Mucosa of gallbladder (tissue), 1 donor: ENCODE results near the gene PID1. TPM values are rescaled to one million over a fixed set of nuclear protein-coding genes. Genes with fewer than 3 reads are reported as not detected.
A peak's percentile ranks its signal among the peaks of the same experiment; 100 is the strongest.

ENCODE experiments used
- DNase-seq: peaks from one replicate; pipeline ENCODE4 v3.0.0-alpha.2; 2020; ENCODE audit warnings: low spot score
- total RNA-seq: library from RNA; stranded (reverse); gene quantifications from one replicate; pipeline ENCODE4 v1.2.1, GENCODE V29; 2021
- donor health status: DM: no; HTN: no; CAD: no.

Gene PID1
- 17.1 TPM for total RNA-seq

DNA sequence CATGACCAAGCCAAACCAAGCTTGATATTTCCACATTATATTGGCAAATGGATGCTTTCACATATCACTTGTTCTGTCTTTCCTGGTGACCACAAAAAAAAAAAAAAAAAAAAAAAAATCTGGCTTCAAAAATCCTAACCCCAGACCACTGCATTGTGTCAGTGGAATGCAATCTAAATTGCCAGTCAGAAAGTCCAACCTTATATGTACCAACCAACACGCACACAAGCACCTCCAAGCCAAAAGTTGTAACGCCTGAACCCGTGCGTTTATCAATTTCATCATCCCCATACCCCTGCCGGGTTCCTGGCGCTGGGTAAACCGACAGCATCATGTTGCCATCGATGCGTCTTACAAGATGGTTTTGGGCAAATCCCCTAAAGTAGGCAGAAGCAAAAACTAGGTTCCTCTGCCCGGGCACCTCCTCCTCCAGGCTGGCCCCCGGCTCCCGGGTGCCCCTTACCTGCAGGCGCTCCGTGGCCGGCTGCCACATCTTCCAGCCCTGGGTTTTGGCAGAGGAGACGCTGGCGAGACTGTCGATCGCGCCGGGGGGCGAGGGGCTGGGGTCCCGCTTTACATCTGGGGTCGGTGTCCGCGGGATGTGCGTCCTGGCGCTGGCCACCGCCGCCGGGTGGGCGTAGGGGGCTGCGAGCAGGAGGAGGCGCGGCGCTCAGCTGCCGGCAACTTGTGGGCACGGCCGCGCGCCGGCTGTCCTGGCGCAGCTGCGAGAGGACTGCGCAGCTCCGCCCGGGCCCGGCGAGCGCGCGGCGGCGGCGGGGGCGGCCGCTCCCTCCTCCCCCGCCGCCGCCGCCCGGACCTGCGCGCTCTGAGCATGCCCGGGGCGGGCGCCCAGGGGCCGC is at the start of gene PID1:
PID1 (minus strand) TSS at position 737 of the 860 bp plus-strand sequence; CDS start at position 493, 244 bp downstream.
- DNase-seq, result no peak

DNA sequence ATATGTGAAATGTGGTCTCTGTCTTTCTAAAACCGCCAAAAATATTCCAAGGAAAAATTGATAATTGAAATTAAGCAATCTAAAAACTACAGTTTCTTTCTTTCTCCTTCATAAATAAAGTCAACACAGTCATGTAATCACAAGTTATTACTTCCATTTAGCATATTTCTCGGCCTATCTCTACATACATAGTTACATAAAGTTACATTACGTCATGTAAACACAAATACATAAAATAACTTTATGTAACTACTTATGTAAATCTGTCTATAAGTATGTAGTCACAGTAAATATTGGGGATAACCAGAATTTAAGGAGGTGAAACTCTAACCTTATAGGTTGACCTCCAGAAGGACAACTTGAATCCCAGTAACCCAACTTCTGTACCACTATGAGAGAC is 48.5 kb upstream of the PID1 start:
- DNase-seq, result no peak

- DNase-seq, result no peak
Observed at GRCh38 chr2:229314117-229314516, 43.0 kb upstream of the PID1 start.

DNA sequence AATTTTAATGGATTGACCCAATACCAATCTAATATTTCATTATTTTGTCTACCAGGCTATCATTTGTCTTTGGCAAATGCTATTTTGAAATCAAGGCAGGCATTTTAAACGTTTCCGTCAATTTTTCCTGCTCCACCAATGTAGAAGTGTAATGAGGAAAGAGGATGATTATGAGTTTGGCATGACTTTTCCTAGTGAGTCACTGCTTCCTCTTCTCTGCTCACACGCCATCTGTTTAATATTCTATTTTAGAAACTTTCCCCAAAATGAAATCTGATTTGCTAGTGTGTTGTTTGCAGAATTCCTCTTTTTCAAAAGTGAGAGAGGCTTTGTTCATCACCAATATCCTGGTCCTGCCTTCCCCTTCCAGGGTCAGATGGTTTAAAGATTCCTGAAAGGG is 42.5 kb upstream of the PID1 start:
- no peak for DNase-seq

- no peak for DNase-seq
Observed at GRCh38 chr2:229301237-229301636, 30.1 kb upstream of the PID1 start.

GRCh38 chr2:229300790-229301189 is 29.7 kb upstream of the PID1 start:
- no peak for DNase-seq

DNA sequence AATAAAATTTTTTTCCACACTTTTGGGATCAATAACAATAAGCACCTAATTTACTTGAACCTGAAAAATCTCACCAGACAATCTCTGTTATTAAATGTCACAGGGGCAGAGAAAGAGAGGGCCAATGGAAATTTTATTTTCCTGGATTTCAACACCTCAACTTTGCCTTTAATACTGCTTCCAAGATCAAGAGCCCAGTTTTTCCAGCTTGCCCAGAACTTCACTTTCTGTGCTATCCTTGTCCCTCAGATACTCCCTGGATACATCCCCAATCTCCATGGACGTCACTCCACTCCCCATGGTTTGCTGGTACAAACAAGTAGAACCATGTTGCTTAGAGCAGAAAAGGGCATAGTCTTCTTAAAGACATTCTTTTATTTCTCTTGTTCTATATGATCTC is 29.3 kb upstream of the PID1 start:
- no peak for DNase-seq

GRCh38 chr2:229297247-229297646 is 26.2 kb upstream of the PID1 start:
- no peak for DNase-seq

DNA sequence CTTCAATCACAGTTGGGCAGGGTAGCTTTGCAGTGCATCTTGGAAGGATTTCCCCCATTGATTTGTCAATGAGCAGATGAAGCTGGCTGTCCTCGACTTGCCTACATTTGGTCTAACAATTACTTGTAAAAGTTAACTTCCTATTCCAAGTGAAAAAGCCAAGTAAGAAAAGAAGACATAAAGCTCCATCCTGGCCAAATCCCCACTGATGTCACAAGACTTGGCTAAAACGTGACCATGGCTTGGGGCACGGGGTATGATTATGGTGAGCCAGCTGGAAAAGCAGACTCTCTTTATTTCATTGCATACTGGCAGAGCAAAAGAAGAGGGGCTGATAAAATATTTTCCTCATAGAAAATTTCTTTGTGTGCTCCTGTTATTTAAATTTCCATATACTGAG is 25.4 kb upstream of the PID1 start:
- DNase-seq, result no peak

DNA sequence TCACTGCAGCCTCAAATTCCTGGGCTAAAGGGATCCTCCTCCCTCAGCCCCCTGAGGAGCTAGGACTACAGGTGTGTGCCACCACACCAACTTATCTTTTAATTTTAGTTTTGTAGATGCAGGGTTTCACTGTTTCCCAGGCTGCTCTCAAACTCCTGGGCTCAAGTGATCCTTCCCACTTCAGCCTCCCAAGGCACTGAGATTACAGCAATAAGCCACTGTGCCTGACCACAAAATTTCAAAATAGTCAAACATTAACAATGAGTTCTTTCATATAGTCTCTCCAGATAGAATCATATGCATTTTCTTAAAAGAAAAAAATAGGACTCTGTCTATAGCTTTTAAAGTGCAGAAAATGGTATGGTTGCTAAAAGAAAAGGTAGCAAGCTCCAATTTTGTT is 24.9 kb upstream of the PID1 start:
- no peak for DNase-seq

GRCh38 chr2:229287823-229288222 is 16.7 kb upstream of the PID1 start:
- DNase-seq, result no peak

DNA sequence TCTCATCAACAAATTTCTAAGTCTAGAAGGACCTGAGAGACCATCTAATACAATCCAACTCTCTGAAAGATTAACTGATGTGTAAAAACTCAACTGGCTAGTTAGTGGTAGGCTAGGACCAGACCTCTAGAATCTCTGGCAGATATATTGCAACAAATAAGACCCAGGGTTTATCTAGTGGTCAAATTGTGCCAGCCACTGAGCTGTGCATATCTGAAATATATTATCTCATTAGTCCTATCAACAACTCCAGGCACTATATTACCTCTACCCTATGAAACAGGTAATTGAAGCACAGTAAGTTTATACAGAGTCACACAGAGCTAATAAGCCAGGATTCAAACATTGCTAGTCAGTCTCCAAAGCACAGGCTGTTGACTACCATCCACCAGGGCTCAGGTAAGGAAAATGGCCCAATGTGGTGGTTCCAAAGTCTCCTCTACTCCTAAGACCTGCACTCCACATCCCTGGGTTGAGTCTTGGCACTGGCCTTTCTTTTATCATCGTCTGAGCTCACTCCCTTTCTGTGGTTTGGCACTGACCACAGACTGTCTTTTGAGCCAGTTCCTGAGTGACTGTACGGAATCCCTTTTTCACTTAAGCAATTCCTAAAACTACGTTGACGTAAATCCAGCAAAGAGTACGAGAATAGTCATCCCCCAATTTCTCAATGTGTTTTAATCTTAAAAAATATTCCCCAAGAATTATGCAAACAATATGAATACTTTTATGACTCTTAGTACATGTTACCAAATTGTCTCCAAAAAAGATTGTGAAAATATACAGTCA is 11.9 kb upstream of the PID1 start:
- DNase-seq, result peak; percentile 51

- DNase-seq, result no peak
Observed at GRCh38 chr2:229279516-229279915, 8.4 kb upstream of the PID1 start.

DNA sequence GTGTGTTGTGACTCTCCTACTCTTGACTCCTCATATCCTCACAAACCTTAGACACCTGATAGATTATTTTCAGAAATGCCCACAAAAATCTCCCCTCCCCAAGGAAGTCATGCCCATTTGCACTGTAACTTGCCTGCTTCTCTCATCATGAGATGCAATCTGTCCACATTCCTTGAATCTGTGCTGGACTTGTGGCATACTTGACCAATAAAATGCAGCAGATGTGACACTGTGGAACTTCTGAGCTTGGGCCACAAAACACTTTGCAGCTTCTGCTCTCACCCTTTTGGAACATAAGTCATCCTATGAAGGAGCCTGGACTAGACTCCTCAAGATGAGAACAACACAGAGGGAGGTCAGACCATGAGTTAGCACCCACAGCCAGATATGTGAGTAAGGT is 4.4 kb upstream of the PID1 start:
- DNase-seq, result no peak

DNA sequence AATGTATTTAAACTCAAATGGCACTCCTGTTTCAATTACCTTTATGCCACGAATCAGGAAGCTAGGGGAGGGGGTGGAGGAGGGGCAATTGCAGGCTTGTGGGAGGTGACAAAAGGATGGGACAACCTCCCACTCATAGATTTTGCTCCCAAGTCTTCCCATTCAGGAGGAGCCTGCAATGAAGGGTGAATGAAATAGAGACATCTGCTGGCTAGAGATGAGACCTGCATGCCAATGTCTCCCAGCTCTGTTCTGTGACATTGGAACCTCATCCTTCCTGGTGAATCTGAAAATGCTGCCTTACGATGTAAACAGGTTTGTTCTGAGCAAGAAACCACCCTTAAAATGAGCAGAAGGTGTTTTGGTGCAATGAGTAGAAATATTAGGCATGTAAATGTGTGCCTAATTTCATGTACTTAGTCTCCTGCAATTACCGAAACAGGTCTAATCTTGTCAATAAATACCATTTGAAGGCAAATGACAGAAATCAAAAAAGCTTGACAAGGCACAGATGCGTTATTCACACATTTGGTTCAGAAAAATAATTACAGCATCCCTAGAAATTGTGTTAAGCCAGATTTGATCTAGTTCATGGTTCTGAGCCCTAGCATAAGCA is 2.7 kb upstream of the PID1 start:
- peak; percentile 71 for DNase-seq

- no peak for DNase-seq
Observed at GRCh38 chr2:229273006-229273722, 2.1 kb upstream of the PID1 start.

DNA sequence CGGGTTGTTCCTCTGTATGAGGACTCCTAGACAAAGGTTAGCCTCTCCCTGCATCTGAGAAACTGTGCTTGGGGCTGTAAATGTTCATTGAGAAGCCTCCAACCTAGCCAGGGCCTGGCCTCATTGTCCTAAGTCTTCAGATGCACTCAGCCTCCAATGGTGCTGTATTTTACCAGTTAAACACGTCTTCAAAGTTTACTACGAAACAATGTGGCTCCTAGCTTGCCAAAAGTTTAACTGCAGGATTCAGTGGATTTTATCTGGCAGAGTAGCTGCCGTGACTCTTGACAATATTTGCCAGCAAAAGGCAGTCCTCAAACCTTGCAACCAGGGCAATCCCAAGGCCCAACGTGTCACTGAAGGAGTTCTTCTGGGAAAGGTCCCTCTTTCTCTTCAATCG is 1.1 kb downstream of the PID1 start:
- no peak for DNase-seq

GRCh38 chr2:229269146-229269545 is 1.9 kb downstream of the PID1 start:
- no peak for DNase-seq

DNA sequence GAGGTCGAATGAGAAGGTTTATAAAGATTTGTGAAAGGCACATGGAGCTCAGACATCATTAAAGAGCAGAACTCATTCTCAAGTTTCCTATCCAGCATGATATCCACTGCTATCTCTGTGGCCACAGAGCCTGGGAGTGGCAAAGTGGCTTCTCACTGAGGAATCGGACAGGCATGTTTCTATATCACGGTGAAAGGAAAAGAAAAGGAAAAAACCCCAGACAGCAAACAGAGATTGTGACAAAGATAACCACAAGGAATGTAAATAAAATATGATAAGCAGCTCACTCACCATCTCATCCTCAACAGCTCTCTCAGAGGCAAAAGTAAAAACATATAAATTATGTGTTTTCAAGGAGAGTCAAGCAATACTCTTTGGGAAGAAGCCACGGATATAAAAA is 2.5 kb downstream of the PID1 start:
- DNase-seq, result no peak

DNA sequence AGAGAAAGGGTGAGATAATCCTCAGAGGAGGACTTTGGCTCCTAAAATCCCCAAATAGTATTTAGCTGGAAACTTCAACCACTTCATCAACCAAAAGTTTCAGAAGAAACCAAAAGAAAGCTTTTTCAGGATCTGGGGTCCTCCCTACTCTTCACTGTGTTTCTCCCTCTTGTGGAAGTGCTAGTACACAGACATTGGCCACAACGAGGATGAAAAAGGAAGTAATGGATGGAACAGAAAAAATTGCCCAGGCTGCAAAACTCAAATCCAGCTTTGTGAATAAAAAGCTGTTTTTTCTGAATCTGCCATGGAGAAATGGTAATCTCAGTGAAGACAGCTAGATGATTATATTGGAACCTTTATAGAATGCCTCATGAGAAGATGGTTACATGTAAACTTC is 4.0 kb downstream of the PID1 start:
- no peak for DNase-seq

DNA sequence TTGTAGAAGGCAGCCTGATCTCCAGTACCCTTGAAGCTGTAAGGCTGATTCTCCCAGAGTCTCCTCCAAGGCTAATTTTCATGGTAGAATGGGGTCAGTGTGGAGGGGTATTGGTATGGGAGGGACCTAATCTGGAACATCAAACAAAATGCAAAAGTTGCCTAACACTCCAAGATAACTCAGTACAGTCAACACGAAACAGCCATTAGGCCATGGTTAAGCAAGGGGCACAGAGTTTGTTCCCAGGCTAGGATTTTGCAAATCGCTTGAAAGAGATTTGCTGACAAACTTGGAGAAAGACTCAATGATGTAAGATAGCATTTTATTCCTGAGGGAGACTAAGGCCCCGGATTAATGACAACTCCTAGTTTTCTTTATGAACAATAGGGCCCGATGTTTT is 5.4 kb downstream of the PID1 start:
- DNase-seq, result no peak

DNA sequence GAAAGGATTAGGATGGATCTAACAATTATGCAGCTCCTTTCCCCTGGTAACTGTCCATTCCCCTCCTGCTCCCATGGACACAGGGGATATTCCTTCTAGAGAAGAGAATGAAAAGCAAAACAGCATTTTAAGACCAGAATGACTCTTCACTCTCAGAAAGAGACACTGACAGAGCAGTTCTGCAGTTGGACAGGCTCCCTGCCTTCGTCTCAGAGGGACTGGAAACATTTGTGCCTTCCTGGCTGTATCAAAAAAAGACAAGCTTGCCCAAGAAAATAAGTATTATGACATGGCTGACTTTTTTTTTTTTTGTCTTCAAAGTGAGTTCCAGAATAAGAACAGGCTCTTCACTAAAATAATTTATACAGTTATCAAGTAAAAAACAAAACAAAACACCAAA is 9.5 kb downstream of the PID1 start:
- DNase-seq, result no peak
